Measurements from ENCODE around the gene HOXA10.

- TF ChIP-seq, protein P1, sequence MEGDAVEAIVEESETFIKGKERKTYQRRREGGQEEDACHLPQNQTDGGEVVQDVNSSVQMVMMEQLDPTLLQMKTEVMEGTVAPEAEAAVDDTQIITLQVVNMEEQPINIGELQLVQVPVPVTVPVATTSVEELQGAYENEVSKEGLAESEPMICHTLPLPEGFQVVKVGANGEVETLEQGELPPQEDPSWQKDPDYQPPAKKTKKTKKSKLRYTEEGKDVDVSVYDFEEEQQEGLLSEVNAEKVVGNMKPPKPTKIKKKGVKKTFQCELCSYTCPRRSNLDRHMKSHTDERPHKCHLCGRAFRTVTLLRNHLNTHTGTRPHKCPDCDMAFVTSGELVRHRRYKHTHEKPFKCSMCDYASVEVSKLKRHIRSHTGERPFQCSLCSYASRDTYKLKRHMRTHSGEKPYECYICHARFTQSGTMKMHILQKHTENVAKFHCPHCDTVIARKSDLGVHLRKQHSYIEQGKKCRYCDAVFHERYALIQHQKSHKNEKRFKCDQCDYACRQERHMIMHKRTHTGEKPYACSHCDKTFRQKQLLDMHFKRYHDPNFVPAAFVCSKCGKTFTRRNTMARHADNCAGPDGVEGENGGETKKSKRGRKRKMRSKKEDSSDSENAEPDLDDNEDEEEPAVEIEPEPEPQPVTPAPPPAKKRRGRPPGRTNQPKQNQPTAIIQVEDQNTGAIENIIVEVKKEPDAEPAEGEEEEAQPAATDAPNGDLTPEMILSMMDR (conservative IDR thresholded peaks at IDR 0.05 in 1 of 2, IDR thresholded peaks at IDR 0.05 in 1 of 2; ENCODE audit: low read depth in 1 of 2, low read length in 2 of 2), result no peak
- no peak for TF ChIP-seq EZH2 (IDR thresholded peaks at IDR 0.05; ENCODE audit: low read length, missing control alignments)
Measured at GRCh38 chr7:27194686-27195379, 20.7 kb upstream of the HOXA10 start.
